ENCODE data around the gene METTL4.

GRCh38 chr18:2602844-2603243, 31.5 kb upstream of the METTL4 start:
- TF ChIP-seq CTCF (IDR thresholded peaks at IDR 0.05; ENCODE audit: poor library complexity, severe bottlenecking) = no peak
- TF ChIP-seq EZH2 (IDR thresholded peaks at IDR 0.05; ENCODE audit: borderline replicate concordance, insufficient read depth, low read length, poor library complexity, severe bottlenecking) = no peak
- no peak for TF ChIP-seq POLR2AphosphoS5 (IDR thresholded peaks at IDR 0.05)
- no peak for TF ChIP-seq MXI1 (conservative IDR thresholded peaks at IDR 0.05; ENCODE audit: poor library complexity, severe bottlenecking)
- no peak for TF ChIP-seq SMC3 (conservative IDR thresholded peaks at IDR 0.05; ENCODE audit: poor library complexity)

All from neural cell (in vitro differentiated cells).